Activated T-helper 1 cell treated with anti-CD3 and anti-CD28 coated beads, Interleukin-12 subunit alpha, Interleukin-12 subunit beta, Interleukin-2, Interleukin-4 antibody, amounts not matched to agents 30 ng/mL and 10 ng/mL and 1 ng/mL, durations not matched to agents 14 hours and 24 hours and 36 hours (primary cell): ENCODE measurements around the gene PNN. TPM values are rescaled to one million over a fixed set of nuclear protein-coding genes. Genes with fewer than 3 reads are reported as not detected.
"Not testable (repeated sequence)": the region's sequence is repeated elsewhere in the genome, so short reads cannot be mapped to it uniquely, and the experiment has no call there.

Source experiments
- DNase-seq: peaks from one replicate; pipeline ENCODE4 v3.0.0; 2021; ENCODE audit warnings: low spot score
- H3K27ac Mint-ChIP-seq: one replicate; pipeline ENCODE4 v1.8.0; 2021; ENCODE audit warnings: mild to moderate bottlenecking, mixed read lengths
- H3K27me3 Mint-ChIP-seq: one replicate; pipeline ENCODE4 v1.8.0; 2022; ENCODE audit warnings: mild to moderate bottlenecking, moderate library complexity, mixed read lengths; ENCODE audit not compliant: insufficient read depth
- H3K36me3 Mint-ChIP-seq: one replicate; pipeline ENCODE4 v1.8.0; 2021; ENCODE audit warnings: low read depth, mixed read lengths
- H3K4me1 Mint-ChIP-seq: one replicate; pipeline ENCODE4 v1.8.0; 2021; ENCODE audit warnings: low read depth, mixed read lengths
- H3K4me3 Mint-ChIP-seq: one replicate; pipeline ENCODE4 v1.8.0; 2021; ENCODE audit warnings: mild to moderate bottlenecking, moderate library complexity, mixed read lengths
- H3K9me3 Mint-ChIP-seq: one replicate; pipeline ENCODE4 v1.8.0; 2021; ENCODE audit warnings: mixed read lengths
- intact Hi-C: fragments of 100-400 bp; cut with micrococcal nuclease; formaldehyde crosslinking; loops from one replicate; pipeline ENCODE4 v1.15.1; 2024
- total RNA-seq: library from RNA; stranded (reverse); gene quantifications from 2 replicates; pipeline ENCODE4 v1.2.3, GENCODE V29; 2022

PNN gene
- total RNA-seq, 1 donor from 2014 or later = 111 TPM

GRCh38 chr14:39184628-39185255 lies 9.7 kb downstream of the PNN start:
- H3K9me3 Mint-ChIP-seq = no peaks in the 10 kb centered on the region
- H3K4me3 Mint-ChIP-seq = no peak overlapping the region
- peaks cover 32% of the 10 kb centered on the region for H3K36me3 Mint-ChIP-seq
- no peaks in the 10 kb centered on the region for H3K27me3 Mint-ChIP-seq
- no peak overlapping the region for H3K27ac Mint-ChIP-seq
- peaks cover 17% of the 10 kb centered on the region for H3K4me1 Mint-ChIP-seq
- intact Hi-C loops = no loop called here
- no peak for DNase-seq

- no peaks in the 10 kb centered on the region for H3K9me3 Mint-ChIP-seq
- intact Hi-C loops = no loop called here
- no peak overlapping the region for H3K4me3 Mint-ChIP-seq
- H3K36me3 Mint-ChIP-seq = peaks cover 31% of the 10 kb centered on the region
- H3K27me3 Mint-ChIP-seq = no peaks in the 10 kb centered on the region
- no peak overlapping the region for H3K27ac Mint-ChIP-seq
- DNase-seq = no peak
- H3K4me1 Mint-ChIP-seq = peaks cover 17% of the 10 kb centered on the region
Measured at GRCh38 chr14:39185256-39186049, 10.4 kb downstream of the PNN start.

- Mint-ChIP-seq H3K27ac (no peak overlapping the region), H3K36me3 (peaks cover 34% of the 10 kb centered on the region), H3K4me3 (no peak overlapping the region), H3K4me1 (peaks cover 22% of the 10 kb centered on the region), H3K9me3 (no peaks in the 10 kb centered on the region), H3K27me3 (no peaks in the 10 kb centered on the region)
- DNase-seq = no peak
- intact Hi-C loops = no loop called here
Measured at GRCh38 chr14:39186941-39187525, 12.0 kb downstream of the PNN start.

GRCh38 chr14:39203659-39204606 lies 28.9 kb downstream of the PNN start:
- Mint-ChIP-seq H3K27ac (no peak overlapping the region), H3K4me1 (peaks cover 30% of the 10 kb centered on the region), H3K36me3 (peaks cover 2% of the 10 kb centered on the region), H3K27me3 (no peaks in the 10 kb centered on the region), H3K4me3 (no peak overlapping the region), H3K9me3 (peaks cover 13% of the 10 kb centered on the region)
- intact Hi-C loops = no loop called here
- DNase-seq = no peak

GRCh38 chr14:39207430-39207829 lies 32.4 kb downstream of the PNN start:
- H3K36me3 Mint-ChIP-seq = not testable (repeated sequence)
- peaks cover 30% of the 10 kb centered on the region for H3K4me1 Mint-ChIP-seq

GRCh38 chr14:39211109-39211741 lies 36.2 kb downstream of the PNN start:
- H3K4me3 Mint-ChIP-seq = no peak overlapping the region
- no peak for DNase-seq
- peaks cover 6% of the 10 kb centered on the region for H3K9me3 Mint-ChIP-seq
- intact Hi-C loops = no loop called here
- H3K4me1 Mint-ChIP-seq = peaks cover 21% of the 10 kb centered on the region
- H3K27ac Mint-ChIP-seq = no peak overlapping the region
- peaks cover 2% of the 10 kb centered on the region for H3K36me3 Mint-ChIP-seq
- H3K27me3 Mint-ChIP-seq = no peaks in the 10 kb centered on the region

More at GRCh38 chr14:39207430-39207829, 32.4 kb downstream of the PNN start:
- DNase-seq, H3K4me3 Mint-ChIP-seq, H3K27me3 Mint-ChIP-seq, intact Hi-C loops: not testable (repeated sequence)
- Mint-ChIP-seq H3K9me3 (peaks cover 13% of the 10 kb centered on the region), H3K27ac (peak overlapping the region; percentile 56)

GRCh38 chr14:39212034-39212433 lies 37.0 kb downstream of the PNN start:
- peaks cover 17% of the 10 kb centered on the region for H3K4me1 Mint-ChIP-seq
- H3K4me3 Mint-ChIP-seq = no peak overlapping the region
- no peaks in the 10 kb centered on the region for H3K27me3 Mint-ChIP-seq
- peaks cover 2% of the 10 kb centered on the region for H3K36me3 Mint-ChIP-seq
- DNase-seq = no peak
- intact Hi-C loops = no loop called here
- no peaks in the 10 kb centered on the region for H3K9me3 Mint-ChIP-seq
- peak overlapping the region; percentile 29 for H3K27ac Mint-ChIP-seq

GRCh38 chr14:39212693-39213092 lies 37.6 kb downstream of the PNN start:
- Mint-ChIP-seq H3K27me3 (no peaks in the 10 kb centered on the region), H3K36me3 (no peaks in the 10 kb centered on the region), H3K27ac (no peak overlapping the region), H3K4me3 (no peak overlapping the region), H3K4me1 (peaks cover 14% of the 10 kb centered on the region), H3K9me3 (no peaks in the 10 kb centered on the region)
- intact Hi-C loops = no loop called here
- DNase-seq = no peak

GRCh38 chr14:39217214-39217879 lies 42.3 kb downstream of the PNN start:
- Mint-ChIP-seq H3K27ac (no peak overlapping the region), H3K36me3 (no peaks in the 10 kb centered on the region), H3K9me3 (peaks cover 5% of the 10 kb centered on the region), H3K27me3 (no peaks in the 10 kb centered on the region), H3K4me1 (peaks cover 17% of the 10 kb centered on the region), H3K4me3 (no peak overlapping the region)
- intact Hi-C loops = no loop called here
- DNase-seq = no peak

GRCh38 chr14:39218171-39218769 lies 43.2 kb downstream of the PNN start:
- Mint-ChIP-seq H3K27ac (no peak overlapping the region), H3K4me1 (peaks cover 17% of the 10 kb centered on the region), H3K9me3 (peaks cover 5% of the 10 kb centered on the region), H3K4me3 (no peak overlapping the region), H3K36me3 (no peaks in the 10 kb centered on the region), H3K27me3 (no peaks in the 10 kb centered on the region)
- no peak for DNase-seq
- intact Hi-C loops = no loop called here

GRCh38 chr14:39219075-39219499 lies 44.0 kb downstream of the PNN start:
- no peak for DNase-seq
- Mint-ChIP-seq H3K4me3 (no peak overlapping the region), H3K36me3 (no peaks in the 10 kb centered on the region), H3K27ac (no peak overlapping the region), H3K4me1 (peaks cover 17% of the 10 kb centered on the region), H3K27me3 (peaks cover 3% of the 10 kb centered on the region), H3K9me3 (peaks cover 5% of the 10 kb centered on the region)
- intact Hi-C loops = loop anchor here (1.0 kb wide), 1 partner anchor 10 kb away; no protein-coding TSS in a partner anchor
